GM12801 (cell line): Measurements from ENCODE around the gene RNF224.

Experiments used
- CTCF ChIP-seq: IDR thresholded peaks from one replicate; pipeline ENCODE4 v1.5.1; 2011; ENCODE audit warnings: control low read depth; ENCODE audit not compliant: insufficient read length; ENCODE audit errors: extremely low read depth

Gene RNF224

GRCh38 chr9:137183980-137184595 is 43.2 kb upstream of the RNF224 start:
- no peak for TF ChIP-seq CTCF

GRCh38 chr9:137184881-137185660 is 42.2 kb upstream of the RNF224 start:
- no peak for TF ChIP-seq CTCF

- no peak for TF ChIP-seq CTCF
Observed at GRCh38 chr9:137185921-137186320, 41.4 kb upstream of the RNF224 start.

DNA sequence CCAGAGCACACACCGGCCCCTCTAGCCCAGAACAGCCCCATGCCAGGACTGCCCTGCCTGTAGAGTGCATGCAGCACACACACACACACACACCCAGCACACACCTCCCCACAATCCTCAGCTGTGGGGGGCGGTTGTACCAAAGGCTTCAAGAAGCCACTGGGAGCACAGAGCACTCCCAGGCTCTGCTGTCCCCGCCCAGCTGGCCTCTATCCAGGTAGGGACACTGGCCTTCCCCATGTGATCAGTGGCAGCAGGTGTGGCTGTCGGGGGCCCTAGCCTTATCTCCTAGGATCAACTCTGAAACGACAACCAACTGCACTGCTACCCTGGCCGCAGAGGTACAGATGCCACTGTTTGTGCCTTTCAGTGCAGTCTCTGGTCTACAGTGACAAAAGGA is 40.9 kb upstream of the RNF224 start:
- no peak for TF ChIP-seq CTCF

DNA sequence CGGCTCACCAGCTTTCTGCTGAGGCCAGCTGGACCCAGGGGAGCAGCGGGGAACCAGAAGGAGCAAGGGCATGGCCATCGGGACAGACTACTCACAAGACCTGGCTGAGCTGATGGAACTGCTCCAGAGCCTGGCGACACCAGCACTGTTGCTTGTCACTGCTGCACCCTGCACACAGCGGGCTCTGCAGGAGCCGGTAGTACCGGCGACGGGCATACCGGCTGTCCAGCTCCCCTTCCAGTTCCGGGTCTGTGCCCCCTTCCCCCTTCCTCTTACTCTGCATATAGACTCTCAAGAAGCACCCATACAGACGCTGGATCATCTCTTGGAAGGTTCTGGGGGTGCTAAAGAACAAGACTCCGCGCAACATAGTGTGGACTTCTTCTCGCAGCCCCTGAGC is 39.9 kb upstream of the RNF224 start:
- no peak for TF ChIP-seq CTCF

GRCh38 chr9:137188086-137188489 is 39.2 kb upstream of the RNF224 start:
- no peak for TF ChIP-seq CTCF

- TF ChIP-seq CTCF = no peak
Observed at GRCh38 chr9:137188490-137189296, 38.6 kb upstream of the RNF224 start, which contains the start of the genes ANAPC2 and SSNA1. ANAPC2 (minus strand) TSS chr9:137188560; CDS start chr9:137188532, 28 bp downstream. SSNA1 (plus strand) TSS chr9:137188676; CDS start chr9:137188727, 51 bp downstream.
